ENCODE measurements around the gene TLE6.

DNA sequence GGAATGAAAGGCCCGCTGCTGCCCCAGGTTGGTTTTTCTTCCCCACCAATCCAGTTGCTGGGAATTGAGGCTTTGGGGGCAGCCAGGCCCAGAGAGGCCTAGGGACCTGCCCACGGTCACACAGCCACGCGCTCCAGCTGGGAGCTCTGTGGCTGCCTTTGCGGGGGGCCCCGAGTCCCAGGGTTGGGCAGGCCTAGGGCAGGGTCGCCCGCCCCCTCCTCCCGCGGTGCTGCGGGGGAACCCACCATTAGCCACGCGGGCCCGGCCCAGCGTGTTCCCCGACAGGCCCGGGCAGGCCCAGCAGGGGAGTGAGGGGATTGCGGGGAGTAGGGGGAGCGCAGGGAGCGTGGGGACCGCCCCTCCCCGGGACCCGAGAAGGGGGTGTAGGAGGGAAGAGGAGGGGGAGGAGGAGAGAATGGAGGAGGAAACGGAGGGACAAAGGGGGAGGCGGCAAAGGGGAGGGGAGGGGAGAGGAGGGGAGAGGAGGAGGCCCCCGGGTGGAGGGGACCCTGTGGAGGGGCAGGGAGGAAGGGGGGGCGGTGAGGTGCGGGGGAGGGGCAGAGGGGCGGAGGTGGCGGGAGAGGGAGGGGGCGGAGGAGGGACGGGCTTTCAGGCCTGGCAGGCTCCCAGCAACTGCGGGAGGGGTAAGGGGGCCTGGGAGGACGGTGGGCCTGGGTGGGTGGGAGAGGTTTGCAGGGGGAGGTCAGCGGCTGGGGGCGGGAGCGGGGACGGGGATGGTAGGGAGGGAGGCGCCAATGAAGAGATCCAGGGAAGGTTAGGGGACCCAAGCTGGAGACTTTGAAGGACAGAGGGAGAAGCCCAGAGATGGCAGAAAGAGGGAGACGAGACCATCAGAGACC lies 64.6 kb downstream of the TLE6 start:
- TF ChIP-seq CTCF (IDR thresholded peaks at IDR 0.05 in 2 of 3, conservative IDR thresholded peaks at IDR 0.05 in 1 of 3; ENCODE audit: control insufficient read depth in 2 of 3, extremely low read depth in 1 of 3, insufficient read depth in 1 of 3, low read depth in 3 of 3, low read length in 3 of 3), result no peak
- no peak for TF ChIP-seq BACH1 (IDR thresholded peaks at IDR 0.05; ENCODE audit: borderline replicate concordance)
- TF ChIP-seq GATAD2B (conservative IDR thresholded peaks at IDR 0.05; ENCODE audit: low read depth), result no peak; the same call in 1 of the 2 replicates
- no peak for TF ChIP-seq BRCA1 (IDR thresholded peaks at IDR 0.05; ENCODE audit: low read depth, low read length)
- TF ChIP-seq POLR2A (IDR thresholded peaks at IDR 0.05; ENCODE audit: low read depth, low read length), result no peak
- TF ChIP-seq ZNF24 (IDR thresholded peaks at IDR 0.05), result no peak

Data from GM12878 (cell line).